H9 (cell line): Measurements from ENCODE around the gene ANXA4. TPM values are rescaled to one million over a fixed set of nuclear protein-coding genes. Genes with fewer than 3 reads are reported as not detected.

Experiments
- DNase-seq: peaks from one replicate; pipeline ENCODE4 v3.0.0-alpha.2; 2017
- H2AFZ ChIP-seq: one replicate; pipeline ENCODE4 v1.6.1; 2013; ENCODE audit warnings: mild to moderate bottlenecking, low read length, control low read depth, moderate library complexity
- H2AK5ac ChIP-seq: 2 replicates; pipeline ENCODE4 v1.6.1; 2013; ENCODE audit warnings: low read length, control low read depth, mixed read lengths; ENCODE audit not compliant: insufficient read length
- H2BK120ac ChIP-seq: one replicate; pipeline ENCODE4 v1.6.1; 2013; ENCODE audit warnings: low read depth, mild to moderate bottlenecking, low read length, control low read depth, inconsistent platforms; ENCODE audit not compliant: poor library complexity, severe bottlenecking
- H2BK12ac ChIP-seq: 2 replicates; pipeline ENCODE4 v1.6.1; 2013; ENCODE audit warnings: low read length, control low read depth, mixed read lengths, low read depth; ENCODE audit not compliant: insufficient read length
- H2BK15ac ChIP-seq: 2 replicates; pipeline ENCODE4 v1.6.1; 2013; ENCODE audit warnings: low read depth, low read length, control low read depth
- H2BK20ac ChIP-seq: one replicate; pipeline ENCODE4 v1.6.1; 2013; ENCODE audit warnings: low read depth, mild to moderate bottlenecking, low read length, control low read depth, inconsistent platforms; ENCODE audit not compliant: poor library complexity, severe bottlenecking
- H2BK5ac ChIP-seq: 2 replicates; pipeline ENCODE4 v1.6.1; 2013; ENCODE audit warnings: low read length, control low read depth, mixed read lengths; ENCODE audit not compliant: insufficient read length
- H3K14ac ChIP-seq: 2 replicates; pipeline ENCODE4 v1.6.1; 2013; ENCODE audit warnings: low read length, control low read depth; ENCODE audit not compliant: insufficient read depth
- H3K18ac ChIP-seq: 2 replicates; pipeline ENCODE4 v1.6.1; 2013; ENCODE audit warnings: low read depth, mild to moderate bottlenecking, mixed read lengths, low read length, control low read depth; ENCODE audit not compliant: insufficient read length
- H3K23ac ChIP-seq: 2 replicates; pipeline ENCODE4 v1.6.1; 2013; ENCODE audit warnings: low read length, control low read depth, mixed read lengths, low read depth; ENCODE audit not compliant: insufficient read length
- H3K23me2 ChIP-seq: 2 replicates; pipeline ENCODE4 v1.6.1; 2013; ENCODE audit warnings: low read depth, mild to moderate bottlenecking, mixed read lengths, low read length, control low read depth; ENCODE audit not compliant: insufficient read length, poor library complexity, severe bottlenecking
- H3K27ac ChIP-seq: 2 replicates; pipeline ENCODE4 v1.5.1; 2013; ENCODE audit warnings: low read length, control low read depth, mixed read lengths, low read depth; ENCODE audit not compliant: insufficient read length
- H3K27me3 ChIP-seq: 2 replicates; pipeline ENCODE4 v1.6.1; 2013; ENCODE audit warnings: low read length, control low read depth, inconsistent platforms; ENCODE audit not compliant: insufficient read depth
- H3K4ac ChIP-seq: 2 replicates; pipeline ENCODE4 v1.6.1; 2013; ENCODE audit warnings: low read depth, mild to moderate bottlenecking, control low read depth, inconsistent platforms, low read length, moderate library complexity
- H3K4me1 ChIP-seq: 2 replicates; pipeline ENCODE4 v1.6.1; 2013; ENCODE audit warnings: low read length, control low read depth, inconsistent platforms; ENCODE audit not compliant: insufficient read depth
- H3K4me2 ChIP-seq: 2 replicates; pipeline ENCODE4 v1.6.1; 2013; ENCODE audit warnings: low read length, control low read depth, mixed read lengths; ENCODE audit not compliant: insufficient read length, insufficient read depth
- H3K56ac ChIP-seq: 2 replicates; pipeline ENCODE4 v1.6.1; 2013; ENCODE audit warnings: low read depth, mild to moderate bottlenecking, mixed read lengths, low read length, control low read depth; ENCODE audit not compliant: insufficient read length
- H3K79me1 ChIP-seq: 2 replicates; pipeline ENCODE4 v1.6.1; 2013; ENCODE audit warnings: low read depth, mild to moderate bottlenecking, moderate library complexity, low read length, control low read depth, inconsistent platforms; ENCODE audit not compliant: insufficient read depth, poor library complexity, severe bottlenecking
- H3K79me2 ChIP-seq: 2 replicates; pipeline ENCODE4 v1.6.1; 2013; ENCODE audit warnings: low read length, control low read depth, inconsistent platforms; ENCODE audit not compliant: insufficient read depth
- H3K9ac ChIP-seq: 2 replicates; pipeline ENCODE4 v1.6.1; 2013; ENCODE audit warnings: low read length, control low read depth, mixed read lengths; ENCODE audit not compliant: insufficient read length; ENCODE audit errors: extremely low read depth
- H3K9me3 ChIP-seq: one replicate; pipeline ENCODE4 v1.6.1; 2013; ENCODE audit warnings: low read depth, low read length, inconsistent platforms; ENCODE audit not compliant: control insufficient read depth
- H3T11ph ChIP-seq: one replicate; pipeline ENCODE4 v1.6.1; 2013; ENCODE audit warnings: mild to moderate bottlenecking, low read length, control low read depth, inconsistent platforms
- H4K20me1 ChIP-seq: one replicate; pipeline ENCODE4 v1.6.1; 2013; ENCODE audit not compliant: control insufficient read depth, insufficient read length, insufficient read depth
- H4K5ac ChIP-seq: 2 replicates; pipeline ENCODE4 v1.6.1; 2013; ENCODE audit warnings: low read depth, mild to moderate bottlenecking, mixed read lengths, low read length, control low read depth; ENCODE audit not compliant: insufficient read length
- H4K8ac ChIP-seq: replicated peaks from 2 replicates; pipeline ENCODE4 v1.6.1; 2013; ENCODE audit warnings: low read length, control low read depth, mixed read lengths, low read depth; ENCODE audit not compliant: insufficient read length
- H4K91ac ChIP-seq: 2 replicates; pipeline ENCODE4 v1.6.1; 2013; ENCODE audit warnings: low read depth, mild to moderate bottlenecking, moderate library complexity, mixed read lengths, low read length, control low read depth; ENCODE audit not compliant: insufficient read length
- H3K27ac Mint-ChIP-seq, 3 experiments: 2 replicates in 2 of 3; 3 replicates in 1 of 3; pipeline ENCODE4 v1.8.0; 2020 to 2021; ENCODE audit warnings: mixed read lengths in 3 of 3, mild to moderate bottlenecking in 1 of 3, moderate library complexity in 1 of 3
- H3K27me3 Mint-ChIP-seq: 2 replicates; pipeline ENCODE4 v1.8.0; 2021; ENCODE audit warnings: low read depth, mild to moderate bottlenecking, moderate library complexity, mixed read lengths
- H3K36me3 Mint-ChIP-seq, 3 experiments: 2 replicates in 2 of 3; 3 replicates in 1 of 3; pipeline ENCODE4 v1.8.0; 2020 to 2021; ENCODE audit warnings: low read depth in 3 of 3, mixed read lengths in 3 of 3; ENCODE audit not compliant: insufficient read depth in 1 of 3
- H3K4me1 Mint-ChIP-seq, 2 experiments: 2 replicates each; pipeline ENCODE4 v1.8.0; 2020; ENCODE audit warnings: mixed read lengths in 2 of 2
- H3K4me3 Mint-ChIP-seq, 2 experiments: 2 replicates in 1 of 2; 3 replicates in 1 of 2; pipeline ENCODE4 v1.8.0; 2020 to 2021; ENCODE audit warnings: mild to moderate bottlenecking in 2 of 2, mixed read lengths in 2 of 2, moderate library complexity in 1 of 2
- H3K9me3 Mint-ChIP-seq, 2 experiments: 2 replicates in 1 of 2; 3 replicates in 1 of 2; pipeline ENCODE4 v1.8.0; 2020; ENCODE audit warnings: mild to moderate bottlenecking in 2 of 2, mixed read lengths in 2 of 2, moderate library complexity in 1 of 2
- CTCF ChIP-seq: fragments of 200-600 bp; sonication (generic); conservative IDR thresholded peaks from 3 replicates; pipeline ENCODE4 v1.8.0; 2021; ENCODE audit warnings: antibody characterized with exemption, mild to moderate bottlenecking
- whole genome bisulfite sequencing: extraction: QIAGEN DNeasy Blood & Tissue Kit; methylation state at CpG from one replicate; pipeline ENCODE4 v1.1.7; 2013; ENCODE audit warnings: missing lambda C conversion rate, low lambda C conversion rate, mixed read lengths; ENCODE audit not compliant: insufficient read length; ENCODE audit errors: extremely low coverage; 5-methylcytosine and 5-hydroxymethylcytosine counted together
- total RNA-seq: library from RNA; stranded (reverse); gene quantifications from 2 replicates; pipeline ENCODE4 v1.2.1, GENCODE V29; 2021

The ANXA4 gene
- total RNA-seq, 1 experiment from 2014 or later = 14.4 TPM

- no peak overlapping the region for H3K27ac ChIP-seq
- TF ChIP-seq CTCF = no peak
- no peaks in the 10 kb centered on the region for H3K79me2 ChIP-seq
These were observed 69.1 kb downstream of the ANXA4 start for GRCh38 chr2:69811018-69811417.

More at GRCh38 chr2:69811018-69811417, 69.1 kb downstream of the ANXA4 start:
- Histone ChIP-seq H3K4ac (no peak overlapping the region), H3K23me2 (no peaks in the 10 kb centered on the region), H4K91ac (no peak overlapping the region), H3K23ac (no peak overlapping the region), H3K9me3 (no peaks in the 10 kb centered on the region), H3K56ac (no peak overlapping the region), H3K4me2 (no peak overlapping the region), H3K4me1 (no peaks in the 10 kb centered on the region), H3T11ph (no peak overlapping the region), H3K18ac (no peak overlapping the region), H2BK5ac (no peak overlapping the region), H3K14ac (no peak overlapping the region), H2BK120ac (no peak overlapping the region), H4K20me1 (no peaks in the 10 kb centered on the region), H2BK15ac (no peak overlapping the region), H4K8ac (no peak overlapping the region), H3K27me3 (no peaks in the 10 kb centered on the region), H4K5ac (no peak overlapping the region), H2AK5ac (no peak overlapping the region), H2BK12ac (no peak overlapping the region), H3K9ac (no peak overlapping the region), H2BK20ac (no peak overlapping the region), H3K79me1 (no peaks in the 10 kb centered on the region), H2AFZ (no peak overlapping the region)
- H3K4me3 Mint-ChIP-seq = no peak overlapping the region
- H3K9me3 Mint-ChIP-seq = no peaks in the 10 kb centered on the region
- H3K4me1 Mint-ChIP-seq = peaks cover 5 to 6% of the 10 kb centered on the region in 2 experiments
- WGBS = no CpG with 5 or more reads among the region's 5 CpGs
- no peaks in the 10 kb centered on the region for H3K27me3 Mint-ChIP-seq
- no peak overlapping the region for H3K27ac Mint-ChIP-seq
- no peaks in the 10 kb centered on the region for H3K36me3 Mint-ChIP-seq
- no peak for DNase-seq
